Ascending aorta (tissue), 2 donors: Measurements from ENCODE around the gene MED12. TPM values are rescaled to one million over a fixed set of nuclear protein-coding genes. Genes with fewer than 3 reads are reported as not detected.

ENCODE experiments used
- DNase-seq, 2 donors: peaks; one replicate each; pipeline ENCODE4 v3.0.0-alpha.2; 2019; ENCODE audit warnings: low spot score in 2 of 2
- H3K27ac ChIP-seq, 2 donors: fragments of 200-600 bp; sonication (generic); one replicate each; pipeline ENCODE4 v1.5.1; 2016 to 2017; ENCODE audit warnings: mild to moderate bottlenecking in 1 of 2
- H3K27me3 ChIP-seq: fragments of 200-600 bp; sonication (generic); one replicate; pipeline ENCODE4 v1.5.1; 2017
- H3K36me3 ChIP-seq, 2 donors: fragments of 200-600 bp; sonication (generic); one replicate each; pipeline ENCODE4 v1.5.1; 2016
- H3K4me1 ChIP-seq, 2 donors: fragments of 200-600 bp; sonication (generic); one replicate each; pipeline ENCODE4 v1.5.1; 2016 to 2017; ENCODE audit warnings: mild to moderate bottlenecking in 1 of 2
- H3K4me3 ChIP-seq, 2 donors: fragments of 200-600 bp; sonication (generic); one replicate each; pipeline ENCODE4 v1.5.1; 2016 to 2017; ENCODE audit warnings: mild to moderate bottlenecking in 1 of 2
- H3K9me3 ChIP-seq, 2 donors: fragments of 200-600 bp; sonication (generic); one replicate each; pipeline ENCODE4 v1.5.1; 2016
- CTCF ChIP-seq, 3 experiments: fragments of 200-600 bp in 2 of 3; fragments of 450-650 bp in 1 of 3; sonication (generic) in 2 of 3; IDR thresholded peaks; one replicate each; pipeline ENCODE4 v1.5.1; 2016 to 2019; ENCODE audit warnings: antibody characterized with exemption in 3 of 3, mild to moderate bottlenecking in 1 of 3, moderate library complexity in 1 of 3
- intact Hi-C: fragments of 100-400 bp; cut with DNase I; formaldehyde crosslinking; loops from one replicate; pipeline ENCODE4 v1.15.1; 2023
- total RNA-seq: library from RNA; depleted of rRNA; stranded (reverse); fragments of >200 nt; gene quantifications from one replicate; pipeline ENCODE4 v1.1.0, GENCODE V29; 2016

The MED12 gene
- total RNA-seq, 1 donor from 2014 or later: 36.9 TPM

GRCh38 chrX:71170660-71171059 is 52.3 kb downstream of the MED12 start:
- H3K4me3 ChIP-seq: no peak overlapping the region
- no peak for TF ChIP-seq CTCF (IDR thresholded peaks at IDR 0.05)
- no peaks in the 10 kb centered on the region for H3K36me3 ChIP-seq
- intact Hi-C loops: no loop called here
- H3K27ac ChIP-seq: no peak overlapping the region
- no peak for DNase-seq
- H3K4me1 ChIP-seq: no peaks in the 10 kb centered on the region
- H3K9me3 ChIP-seq: no peaks in the 10 kb centered on the region
- H3K27me3 ChIP-seq: no peaks in the 10 kb centered on the region

GRCh38 chrX:71171110-71171801 is 52.9 kb downstream of the MED12 start:
- H3K9me3 ChIP-seq: no peaks in the 10 kb centered on the region
- DNase-seq: no peak
- intact Hi-C loops: no loop called here
- no peak for TF ChIP-seq CTCF (IDR thresholded peaks at IDR 0.05)
- no peak overlapping the region for H3K27ac ChIP-seq
- H3K27me3 ChIP-seq: no peaks in the 10 kb centered on the region
- H3K36me3 ChIP-seq: no peaks in the 10 kb centered on the region
- H3K4me1 ChIP-seq: no peaks in the 10 kb centered on the region
- H3K4me3 ChIP-seq: no peak overlapping the region

- Histone ChIP-seq H3K27ac (no peak overlapping the region), H3K36me3 (no peaks in the 10 kb centered on the region), H3K9me3 (no peaks in the 10 kb centered on the region), H3K4me1 (no peaks in the 10 kb centered on the region), H3K4me3 (no peak overlapping the region), H3K27me3 (no peaks in the 10 kb centered on the region)
- intact Hi-C loops: no loop called here
- TF ChIP-seq CTCF (IDR thresholded peaks at IDR 0.05): no peak
- DNase-seq: no peak
These were observed 55.0 kb downstream of the MED12 start for GRCh38 chrX:71173440-71173839.

- Histone ChIP-seq H3K4me3 (no peak overlapping the region), H3K27ac (no peak overlapping the region), H3K4me1 (no peaks in the 10 kb centered on the region), H3K36me3 (no peaks in the 10 kb centered on the region), H3K9me3 (no peaks in the 10 kb centered on the region), H3K27me3 (no peaks in the 10 kb centered on the region)
- no peak for DNase-seq
- intact Hi-C loops: no loop called here
- TF ChIP-seq CTCF (IDR thresholded peaks at IDR 0.05): no peak
These were observed 56.4 kb downstream of the MED12 start for GRCh38 chrX:71174795-71175194.

GRCh38 chrX:71175531-71175930 is 57.1 kb downstream of the MED12 start:
- no peak for TF ChIP-seq CTCF (IDR thresholded peaks at IDR 0.05)
- H3K27ac ChIP-seq: no peak overlapping the region
- intact Hi-C loops: no loop called here
- H3K4me3 ChIP-seq: no peak overlapping the region
- no peaks in the 10 kb centered on the region for H3K36me3 ChIP-seq
- DNase-seq: no peak
- no peaks in the 10 kb centered on the region for H3K9me3 ChIP-seq
- H3K27me3 ChIP-seq: no peaks in the 10 kb centered on the region
- H3K4me1 ChIP-seq: no peaks in the 10 kb centered on the region

- no peak for DNase-seq
- no peak overlapping the region for H3K4me3 ChIP-seq
- H3K27ac ChIP-seq: no peak overlapping the region
- intact Hi-C loops: no loop called here
- H3K36me3 ChIP-seq: no peaks in the 10 kb centered on the region
- no peaks in the 10 kb centered on the region for H3K27me3 ChIP-seq
- no peaks in the 10 kb centered on the region for H3K9me3 ChIP-seq
- H3K4me1 ChIP-seq: no peaks in the 10 kb centered on the region
- no peak for TF ChIP-seq CTCF (IDR thresholded peaks at IDR 0.05)
These were observed 58.9 kb downstream of the MED12 start for GRCh38 chrX:71177327-71177726.
